Measurements from ENCODE around the gene COX5B.

DNA sequence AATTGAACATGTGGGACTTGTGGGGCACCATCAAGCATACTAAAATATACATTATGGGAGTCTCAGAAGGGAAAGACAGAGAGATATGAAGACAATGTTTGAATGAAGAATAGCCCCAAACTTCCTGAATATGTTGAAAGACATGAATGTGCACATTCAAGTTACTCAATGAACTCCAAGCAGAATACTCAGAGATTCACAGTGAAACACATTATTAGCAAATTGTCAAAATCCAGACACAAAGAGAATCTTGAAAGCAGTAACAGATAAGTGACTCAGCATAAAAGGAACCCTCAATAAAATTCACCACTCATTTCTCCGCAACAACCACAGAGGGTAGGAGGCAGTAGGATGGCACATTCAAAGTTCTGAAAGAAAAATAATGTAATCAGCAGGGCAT is 32.4 kb downstream of the COX5B start:
- TF ChIP-seq, protein P1, sequence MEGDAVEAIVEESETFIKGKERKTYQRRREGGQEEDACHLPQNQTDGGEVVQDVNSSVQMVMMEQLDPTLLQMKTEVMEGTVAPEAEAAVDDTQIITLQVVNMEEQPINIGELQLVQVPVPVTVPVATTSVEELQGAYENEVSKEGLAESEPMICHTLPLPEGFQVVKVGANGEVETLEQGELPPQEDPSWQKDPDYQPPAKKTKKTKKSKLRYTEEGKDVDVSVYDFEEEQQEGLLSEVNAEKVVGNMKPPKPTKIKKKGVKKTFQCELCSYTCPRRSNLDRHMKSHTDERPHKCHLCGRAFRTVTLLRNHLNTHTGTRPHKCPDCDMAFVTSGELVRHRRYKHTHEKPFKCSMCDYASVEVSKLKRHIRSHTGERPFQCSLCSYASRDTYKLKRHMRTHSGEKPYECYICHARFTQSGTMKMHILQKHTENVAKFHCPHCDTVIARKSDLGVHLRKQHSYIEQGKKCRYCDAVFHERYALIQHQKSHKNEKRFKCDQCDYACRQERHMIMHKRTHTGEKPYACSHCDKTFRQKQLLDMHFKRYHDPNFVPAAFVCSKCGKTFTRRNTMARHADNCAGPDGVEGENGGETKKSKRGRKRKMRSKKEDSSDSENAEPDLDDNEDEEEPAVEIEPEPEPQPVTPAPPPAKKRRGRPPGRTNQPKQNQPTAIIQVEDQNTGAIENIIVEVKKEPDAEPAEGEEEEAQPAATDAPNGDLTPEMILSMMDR (conservative IDR thresholded peaks at IDR 0.05; ENCODE audit: low read length): no peak
- TF ChIP-seq EZH2phosphoT487 (IDR thresholded peaks at IDR 0.05; ENCODE audit: borderline replicate concordance): no peak

Data from Loucy (cell line).